H9 (cell line): Measurements from ENCODE around the gene TBC1D23. TPM values are rescaled to one million over a fixed set of nuclear protein-coding genes. Genes with fewer than 3 reads are reported as not detected.

ENCODE experiments used
- DNase-seq: peaks from one replicate; pipeline ENCODE4 v3.0.0-alpha.2; 2017
- H2AFZ ChIP-seq: one replicate; pipeline ENCODE4 v1.6.1; 2013; ENCODE audit warnings: mild to moderate bottlenecking, low read length, control low read depth, moderate library complexity
- H2AK5ac ChIP-seq: 2 replicates; pipeline ENCODE4 v1.6.1; 2013; ENCODE audit warnings: low read length, control low read depth, mixed read lengths; ENCODE audit not compliant: insufficient read length
- H2BK120ac ChIP-seq: one replicate; pipeline ENCODE4 v1.6.1; 2013; ENCODE audit warnings: low read depth, mild to moderate bottlenecking, low read length, control low read depth, inconsistent platforms; ENCODE audit not compliant: poor library complexity, severe bottlenecking
- H2BK12ac ChIP-seq: 2 replicates; pipeline ENCODE4 v1.6.1; 2013; ENCODE audit warnings: low read length, control low read depth, mixed read lengths, low read depth; ENCODE audit not compliant: insufficient read length
- H2BK15ac ChIP-seq: 2 replicates; pipeline ENCODE4 v1.6.1; 2013; ENCODE audit warnings: low read depth, low read length, control low read depth
- H2BK20ac ChIP-seq: one replicate; pipeline ENCODE4 v1.6.1; 2013; ENCODE audit warnings: low read depth, mild to moderate bottlenecking, low read length, control low read depth, inconsistent platforms; ENCODE audit not compliant: poor library complexity, severe bottlenecking
- H2BK5ac ChIP-seq: 2 replicates; pipeline ENCODE4 v1.6.1; 2013; ENCODE audit warnings: low read length, control low read depth, mixed read lengths; ENCODE audit not compliant: insufficient read length
- H3K14ac ChIP-seq: 2 replicates; pipeline ENCODE4 v1.6.1; 2013; ENCODE audit warnings: low read length, control low read depth; ENCODE audit not compliant: insufficient read depth
- H3K18ac ChIP-seq: 2 replicates; pipeline ENCODE4 v1.6.1; 2013; ENCODE audit warnings: low read depth, mild to moderate bottlenecking, mixed read lengths, low read length, control low read depth; ENCODE audit not compliant: insufficient read length
- H3K23ac ChIP-seq: 2 replicates; pipeline ENCODE4 v1.6.1; 2013; ENCODE audit warnings: low read length, control low read depth, mixed read lengths, low read depth; ENCODE audit not compliant: insufficient read length
- H3K23me2 ChIP-seq: 2 replicates; pipeline ENCODE4 v1.6.1; 2013; ENCODE audit warnings: low read depth, mild to moderate bottlenecking, mixed read lengths, low read length, control low read depth; ENCODE audit not compliant: insufficient read length, poor library complexity, severe bottlenecking
- H3K27ac ChIP-seq: 2 replicates; pipeline ENCODE4 v1.5.1; 2013; ENCODE audit warnings: low read length, control low read depth, mixed read lengths, low read depth; ENCODE audit not compliant: insufficient read length
- H3K27me3 ChIP-seq: 2 replicates; pipeline ENCODE4 v1.6.1; 2013; ENCODE audit warnings: low read length, control low read depth, inconsistent platforms; ENCODE audit not compliant: insufficient read depth
- H3K4ac ChIP-seq: 2 replicates; pipeline ENCODE4 v1.6.1; 2013; ENCODE audit warnings: low read depth, mild to moderate bottlenecking, control low read depth, inconsistent platforms, low read length, moderate library complexity
- H3K4me1 ChIP-seq: 2 replicates; pipeline ENCODE4 v1.6.1; 2013; ENCODE audit warnings: low read length, control low read depth, inconsistent platforms; ENCODE audit not compliant: insufficient read depth
- H3K4me2 ChIP-seq: 2 replicates; pipeline ENCODE4 v1.6.1; 2013; ENCODE audit warnings: low read length, control low read depth, mixed read lengths; ENCODE audit not compliant: insufficient read length, insufficient read depth
- H3K56ac ChIP-seq: 2 replicates; pipeline ENCODE4 v1.6.1; 2013; ENCODE audit warnings: low read depth, mild to moderate bottlenecking, mixed read lengths, low read length, control low read depth; ENCODE audit not compliant: insufficient read length
- H3K79me1 ChIP-seq: 2 replicates; pipeline ENCODE4 v1.6.1; 2013; ENCODE audit warnings: low read depth, mild to moderate bottlenecking, moderate library complexity, low read length, control low read depth, inconsistent platforms; ENCODE audit not compliant: insufficient read depth, poor library complexity, severe bottlenecking
- H3K79me2 ChIP-seq: 2 replicates; pipeline ENCODE4 v1.6.1; 2013; ENCODE audit warnings: low read length, control low read depth, inconsistent platforms; ENCODE audit not compliant: insufficient read depth
- H3K9ac ChIP-seq: 2 replicates; pipeline ENCODE4 v1.6.1; 2013; ENCODE audit warnings: low read length, control low read depth, mixed read lengths; ENCODE audit not compliant: insufficient read length; ENCODE audit errors: extremely low read depth
- H3K9me3 ChIP-seq: one replicate; pipeline ENCODE4 v1.6.1; 2013; ENCODE audit warnings: low read depth, low read length, inconsistent platforms; ENCODE audit not compliant: control insufficient read depth
- H3T11ph ChIP-seq: one replicate; pipeline ENCODE4 v1.6.1; 2013; ENCODE audit warnings: mild to moderate bottlenecking, low read length, control low read depth, inconsistent platforms
- H4K20me1 ChIP-seq: one replicate; pipeline ENCODE4 v1.6.1; 2013; ENCODE audit not compliant: control insufficient read depth, insufficient read length, insufficient read depth
- H4K5ac ChIP-seq: 2 replicates; pipeline ENCODE4 v1.6.1; 2013; ENCODE audit warnings: low read depth, mild to moderate bottlenecking, mixed read lengths, low read length, control low read depth; ENCODE audit not compliant: insufficient read length
- H4K8ac ChIP-seq: replicated peaks from 2 replicates; pipeline ENCODE4 v1.6.1; 2013; ENCODE audit warnings: low read length, control low read depth, mixed read lengths, low read depth; ENCODE audit not compliant: insufficient read length
- H4K91ac ChIP-seq: 2 replicates; pipeline ENCODE4 v1.6.1; 2013; ENCODE audit warnings: low read depth, mild to moderate bottlenecking, moderate library complexity, mixed read lengths, low read length, control low read depth; ENCODE audit not compliant: insufficient read length
- H3K27ac Mint-ChIP-seq, 3 experiments: 2 replicates in 2 of 3; 3 replicates in 1 of 3; pipeline ENCODE4 v1.8.0; 2020 to 2021; ENCODE audit warnings: mixed read lengths in 3 of 3, mild to moderate bottlenecking in 1 of 3, moderate library complexity in 1 of 3
- H3K27me3 Mint-ChIP-seq: 2 replicates; pipeline ENCODE4 v1.8.0; 2021; ENCODE audit warnings: low read depth, mild to moderate bottlenecking, moderate library complexity, mixed read lengths
- H3K36me3 Mint-ChIP-seq, 3 experiments: 2 replicates in 2 of 3; 3 replicates in 1 of 3; pipeline ENCODE4 v1.8.0; 2020 to 2021; ENCODE audit warnings: low read depth in 3 of 3, mixed read lengths in 3 of 3; ENCODE audit not compliant: insufficient read depth in 1 of 3
- H3K4me1 Mint-ChIP-seq, 2 experiments: 2 replicates each; pipeline ENCODE4 v1.8.0; 2020; ENCODE audit warnings: mixed read lengths in 2 of 2
- H3K4me3 Mint-ChIP-seq, 2 experiments: 2 replicates in 1 of 2; 3 replicates in 1 of 2; pipeline ENCODE4 v1.8.0; 2020 to 2021; ENCODE audit warnings: mild to moderate bottlenecking in 2 of 2, mixed read lengths in 2 of 2, moderate library complexity in 1 of 2
- H3K9me3 Mint-ChIP-seq, 2 experiments: 2 replicates in 1 of 2; 3 replicates in 1 of 2; pipeline ENCODE4 v1.8.0; 2020; ENCODE audit warnings: mild to moderate bottlenecking in 2 of 2, mixed read lengths in 2 of 2, moderate library complexity in 1 of 2
- CTCF ChIP-seq: fragments of 200-600 bp; sonication (generic); conservative IDR thresholded peaks from 3 replicates; pipeline ENCODE4 v1.8.0; 2021; ENCODE audit warnings: antibody characterized with exemption, mild to moderate bottlenecking
- total RNA-seq: library from RNA; stranded (reverse); gene quantifications from 2 replicates; pipeline ENCODE4 v1.2.1, GENCODE V29; 2021

Gene TBC1D23
- total RNA-seq, 1 experiment from 2014 or later, result 37.1 TPM

DNA sequence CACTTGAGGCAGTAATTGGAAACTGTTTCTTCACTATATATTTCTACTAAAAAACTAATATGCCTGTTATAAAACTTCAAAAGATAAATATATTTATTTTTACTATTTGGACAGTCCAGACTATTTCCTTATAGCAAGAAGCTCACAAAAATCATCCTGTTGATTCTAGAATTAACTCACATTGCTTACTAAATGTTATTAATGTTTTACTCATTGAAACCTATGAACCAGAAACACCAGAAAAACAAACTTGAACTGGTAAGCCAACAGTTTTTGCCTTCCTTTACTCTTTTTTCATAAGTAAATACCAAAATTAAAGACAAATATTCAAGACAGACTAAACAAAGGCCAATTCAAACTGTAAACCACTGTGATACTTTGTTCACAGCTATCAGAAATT, 113.7 kb downstream of the TBC1D23 start:
- no peak for DNase-seq
- Mint-ChIP-seq H3K4me3 (no peak overlapping the region), H3K27ac (no peak overlapping the region), H3K4me1 (peaks cover 0 to 6% of the 10 kb centered on the region in 2 experiments; a peak in 1 of 4 replicates), H3K36me3 (peaks cover 7 to 69% (median 48%) of the 10 kb centered on the region in 3 experiments; a peak in 6 of 7 replicates), H3K9me3 (no peaks in the 10 kb centered on the region), H3K27me3 (no peaks in the 10 kb centered on the region)
- H4K5ac ChIP-seq, result no peak overlapping the region
- no peak overlapping the region for H2AFZ ChIP-seq
- H2BK12ac ChIP-seq, result no peak overlapping the region
- H4K91ac ChIP-seq, result no peak overlapping the region
- no peaks in the 10 kb centered on the region for H3K23me2 ChIP-seq
- H3K14ac ChIP-seq, result no peak overlapping the region
- no peak overlapping the region for H3K18ac ChIP-seq
- H2BK15ac ChIP-seq, result no peak overlapping the region
- no peak overlapping the region for H2BK5ac ChIP-seq
- H3K27me3 ChIP-seq, result no peaks in the 10 kb centered on the region
- H3K27ac ChIP-seq, result no peak overlapping the region
- no peak overlapping the region for H2AK5ac ChIP-seq
- no peak overlapping the region for H2BK20ac ChIP-seq
- no peak overlapping the region for H3K56ac ChIP-seq
- H4K8ac ChIP-seq, result no peak overlapping the region
- H3K9ac ChIP-seq, result no peak overlapping the region
- H4K20me1 ChIP-seq, result no peaks in the 10 kb centered on the region
- no peak overlapping the region for H3T11ph ChIP-seq
- H2BK120ac ChIP-seq, result no peak overlapping the region
- peaks cover 2% of the 10 kb centered on the region for H3K79me1 ChIP-seq
- H3K4ac ChIP-seq, result no peak overlapping the region
- no peak overlapping the region for H3K4me2 ChIP-seq
- H3K79me2 ChIP-seq, result no peaks in the 10 kb centered on the region
- TF ChIP-seq CTCF, result no peak
- H3K23ac ChIP-seq, result no peak overlapping the region
- H3K9me3 ChIP-seq, result no peaks in the 10 kb centered on the region
- H3K4me1 ChIP-seq, result no peaks in the 10 kb centered on the region

Other genes with a start within 250 kb of the TBC1D23 start
- gene FILIP1L, start 146.5 kb upstream of the TBC1D23 start, total RNA-seq, result 0.07 and 0.22 TPM in 2 replicates
- 26.4 and 26.6 TPM in 2 replicates for gene NIT2, start 73.8 kb downstream of the TBC1D23 start, total RNA-seq
- 53.0 and 53.6 TPM in 2 replicates for gene TOMM70, start 140.1 kb downstream of the TBC1D23 start, total RNA-seq
- gene LNP1, start 140.5 kb downstream of the TBC1D23 start, total RNA-seq, result 4.1 and 4.2 TPM in 2 replicates
- 10.1 and 10.3 TPM in 2 replicates for gene TMEM45A, start 231.6 kb downstream of the TBC1D23 start, total RNA-seq